CD4-positive, alpha-beta T cell treated with Interleukin-10 for 1 hour (primary cell): Measurements from ENCODE around the gene B9D1.

Experiments used
- DNase-seq: peaks from one replicate; pipeline ENCODE4 v3.0.0-alpha.2; 2020

Gene B9D1

DNA sequence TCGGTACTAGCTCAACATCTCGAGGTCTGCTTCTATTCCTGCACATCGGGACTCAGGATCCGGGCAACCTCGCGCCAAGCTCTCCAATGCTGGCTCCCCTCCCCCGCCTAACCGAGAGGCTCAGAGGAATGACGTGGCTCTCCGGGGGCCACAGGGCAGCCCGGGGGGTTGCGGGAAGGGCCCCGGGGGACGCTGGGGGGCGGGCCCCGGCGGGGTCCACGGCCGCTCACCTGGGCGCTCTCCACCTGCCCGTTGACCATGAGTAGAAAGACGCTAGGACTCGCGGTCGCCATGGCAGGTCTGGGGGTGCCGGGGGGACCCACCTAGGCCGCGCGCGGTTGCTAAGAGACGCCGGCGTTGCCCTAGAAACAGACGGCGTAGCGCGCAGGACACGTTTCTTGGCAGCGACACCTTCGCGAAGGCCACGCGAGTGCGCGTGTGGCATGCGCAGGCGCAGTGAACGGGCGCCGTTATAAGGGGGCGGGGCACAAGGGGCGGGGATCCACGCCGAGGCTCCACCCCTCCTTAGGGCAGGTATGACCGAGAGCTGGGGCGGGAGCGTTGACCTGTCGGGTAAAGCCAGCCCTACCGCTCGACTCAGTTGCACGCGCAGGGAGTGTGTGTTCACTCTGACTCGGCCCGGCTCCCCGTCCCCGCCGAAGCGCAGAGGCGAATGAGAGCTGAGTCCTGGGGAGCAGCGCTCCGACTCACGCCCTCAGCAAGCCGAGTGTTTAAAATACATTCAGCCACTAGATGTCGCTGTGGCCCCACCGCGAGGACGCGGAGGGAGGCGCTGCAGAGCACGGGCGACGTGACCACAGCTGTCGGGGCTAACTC is at the start of gene B9D1:
Gene B9D1 (minus strand): TSS at position 447 of the 837 bp plus-strand sequence. CDS start 154 bp downstream, at position 293.
- peak; percentile 96 for DNase-seq

- no peak for DNase-seq
Observed at GRCh38 chr17:19411631-19412030, 49.1 kb upstream of the B9D1 start.

DNA sequence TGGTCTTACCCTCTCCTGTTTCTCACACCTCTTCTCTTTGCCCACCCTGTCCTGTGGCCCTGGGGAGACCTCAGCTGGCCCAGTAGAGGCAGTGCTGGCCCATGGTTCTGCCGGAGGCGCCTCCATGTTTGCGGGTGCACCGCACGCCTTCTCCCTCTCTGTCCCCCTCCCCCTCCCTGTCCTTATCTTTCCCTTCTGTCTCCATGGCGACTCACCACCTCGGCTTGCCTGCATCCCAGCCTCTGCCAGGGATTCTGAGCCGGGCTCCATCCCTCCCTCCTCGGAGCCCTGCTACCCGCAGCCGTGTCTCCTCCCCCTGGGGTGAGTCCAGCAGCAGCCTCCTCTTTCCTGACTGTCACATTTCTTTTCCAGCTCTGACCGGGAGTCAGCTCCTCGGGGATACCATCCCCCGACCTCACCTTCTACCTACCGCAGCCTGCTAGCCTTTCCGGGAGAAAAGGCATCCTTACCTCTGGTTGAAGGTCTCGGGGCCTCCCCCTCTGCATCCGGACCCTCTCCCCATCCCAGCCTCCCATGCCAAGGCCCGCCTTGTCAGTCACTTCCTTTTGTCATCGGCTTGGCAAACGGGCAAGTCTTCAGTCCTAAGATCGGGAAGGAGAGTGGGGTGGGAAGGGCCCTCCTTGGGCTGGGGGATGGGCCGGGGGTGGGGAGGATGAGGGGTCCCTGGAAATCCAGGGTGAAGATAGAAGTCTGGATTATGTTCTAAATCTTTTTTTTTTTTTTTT is 48.5 kb upstream of the B9D1 start, which contains the start of gene RNF112:
Gene RNF112 (plus strand): TSS at position 358 of the 746 bp plus-strand sequence. CDS start 177 bp downstream, at position 535.
- no peak for DNase-seq

GRCh38 chr17:19410091-19410490 is 47.6 kb upstream of the B9D1 start:
- no peak for DNase-seq

DNA sequence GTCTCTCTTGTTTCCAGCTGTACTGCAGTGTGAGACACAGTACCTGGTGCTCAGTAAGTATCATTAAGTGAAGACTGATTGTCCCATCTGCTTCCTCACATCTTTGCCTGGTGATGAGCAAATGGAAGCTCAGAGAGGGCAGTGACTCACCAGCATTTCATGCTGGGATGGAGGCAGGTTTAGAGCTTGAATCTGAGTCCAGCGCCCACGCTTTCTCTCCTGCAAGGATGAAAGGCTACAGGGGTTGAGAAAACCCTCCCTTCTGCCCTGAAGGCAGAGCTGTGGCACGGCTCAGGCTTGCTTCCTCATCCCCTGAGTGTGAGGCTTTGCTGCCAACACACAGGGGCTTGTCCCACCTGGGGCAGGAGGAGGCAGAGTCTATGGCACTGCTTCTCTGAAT is 47.0 kb upstream of the B9D1 start:
- no peak for DNase-seq

GRCh38 chr17:19409066-19409465 is 46.5 kb upstream of the B9D1 start:
- no peak for DNase-seq

DNA sequence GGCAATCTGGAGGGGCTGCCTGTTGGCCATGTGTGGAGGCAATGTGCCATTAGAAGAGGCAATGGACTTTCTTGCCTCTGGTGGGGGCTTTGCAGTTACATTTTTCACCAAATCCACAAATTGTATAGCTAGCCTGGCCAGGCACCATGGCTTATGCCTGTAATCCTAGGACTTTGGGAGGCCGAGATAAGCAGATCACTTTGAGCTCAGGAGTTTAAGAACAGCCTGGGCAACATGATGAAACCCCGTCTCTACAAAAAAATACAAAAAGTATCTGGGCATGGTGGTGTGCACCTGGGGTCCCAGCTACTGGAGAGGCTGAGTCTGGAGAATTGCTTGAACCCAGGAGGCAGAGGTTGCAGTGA is 45.8 kb upstream of the B9D1 start:
- DNase-seq = no peak

- no peak for DNase-seq
Observed at GRCh38 chr17:19407601-19408345, 45.2 kb upstream of the B9D1 start.

DNA sequence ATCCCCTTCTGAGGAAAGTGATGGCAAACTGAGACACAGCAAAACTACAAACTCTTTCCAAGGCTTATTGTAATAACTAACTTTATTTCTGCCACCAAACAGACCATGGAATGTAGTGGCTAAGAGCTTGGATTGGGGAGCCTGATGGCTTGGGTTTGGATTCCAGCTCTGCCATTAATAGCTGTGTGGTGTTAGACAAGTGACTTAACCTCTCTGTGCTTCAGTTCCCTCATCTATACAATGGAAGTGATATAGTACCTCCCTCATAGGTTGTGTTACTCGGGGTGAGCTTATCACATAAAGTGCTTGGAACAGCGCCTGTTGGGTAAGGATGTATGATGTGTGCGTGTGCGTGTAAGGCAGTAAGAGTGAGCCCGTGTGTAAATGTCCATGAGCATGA is 42.6 kb upstream of the B9D1 start:
- DNase-seq = no peak

DNA sequence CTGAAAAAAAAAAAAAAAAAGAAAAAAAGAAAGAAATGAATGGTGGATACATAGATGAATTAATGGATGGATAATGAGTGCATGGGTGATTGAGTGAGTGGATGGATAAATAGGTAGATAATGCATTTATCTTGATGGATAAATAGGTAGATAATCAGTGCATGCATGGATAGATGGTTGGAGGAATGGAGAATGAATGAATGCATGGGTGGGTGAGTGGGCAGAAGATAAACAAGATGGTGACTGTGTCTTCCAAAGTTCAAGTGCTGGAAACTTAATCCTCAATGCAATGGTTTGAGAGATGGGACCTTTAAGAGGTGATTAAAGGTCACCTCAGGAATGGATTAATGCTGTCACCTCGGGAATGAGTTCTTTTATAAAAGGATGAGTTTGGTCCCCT is 41.7 kb upstream of the B9D1 start:
- no peak for DNase-seq

DNA sequence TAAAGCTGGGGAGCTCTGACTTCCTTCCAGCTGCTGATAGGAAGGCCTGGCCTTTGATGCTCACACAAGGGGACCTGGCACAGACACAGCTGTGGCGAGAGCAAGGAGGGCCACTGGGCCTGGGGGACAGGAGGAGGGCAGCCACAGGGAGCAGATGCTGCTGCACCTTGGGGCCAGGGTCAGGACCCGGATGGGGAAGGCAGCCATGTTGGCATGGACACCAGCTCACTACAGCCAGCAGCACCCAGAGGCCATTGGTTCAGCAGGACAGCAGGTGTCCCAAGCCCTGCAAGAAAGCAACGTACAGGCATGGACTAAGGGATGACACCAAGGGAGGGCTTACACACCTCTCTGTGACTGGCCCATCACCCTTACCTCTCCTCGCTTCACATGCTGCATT is 40.5 kb upstream of the B9D1 start:
- no peak for DNase-seq

DNA sequence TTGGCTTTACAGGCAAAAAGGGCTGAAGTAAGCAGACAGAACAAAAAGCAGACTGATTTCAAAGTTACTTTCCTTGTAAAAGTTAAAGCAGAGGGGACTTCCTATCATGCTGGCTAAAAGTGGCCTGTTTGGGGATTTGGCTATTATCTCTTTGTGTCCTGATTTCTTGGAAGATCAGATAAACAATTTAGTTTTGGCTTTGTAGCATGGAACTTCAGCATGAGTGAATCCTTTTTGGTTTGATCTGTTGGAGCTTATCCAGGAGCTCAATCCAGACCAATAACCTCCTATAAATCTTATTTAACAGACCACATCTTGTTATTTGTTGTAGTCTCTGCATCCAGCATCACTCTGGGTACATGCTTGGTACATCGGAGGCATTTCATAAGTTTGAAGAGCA is 39.6 kb upstream of the B9D1 start:
- DNase-seq = no peak

DNA sequence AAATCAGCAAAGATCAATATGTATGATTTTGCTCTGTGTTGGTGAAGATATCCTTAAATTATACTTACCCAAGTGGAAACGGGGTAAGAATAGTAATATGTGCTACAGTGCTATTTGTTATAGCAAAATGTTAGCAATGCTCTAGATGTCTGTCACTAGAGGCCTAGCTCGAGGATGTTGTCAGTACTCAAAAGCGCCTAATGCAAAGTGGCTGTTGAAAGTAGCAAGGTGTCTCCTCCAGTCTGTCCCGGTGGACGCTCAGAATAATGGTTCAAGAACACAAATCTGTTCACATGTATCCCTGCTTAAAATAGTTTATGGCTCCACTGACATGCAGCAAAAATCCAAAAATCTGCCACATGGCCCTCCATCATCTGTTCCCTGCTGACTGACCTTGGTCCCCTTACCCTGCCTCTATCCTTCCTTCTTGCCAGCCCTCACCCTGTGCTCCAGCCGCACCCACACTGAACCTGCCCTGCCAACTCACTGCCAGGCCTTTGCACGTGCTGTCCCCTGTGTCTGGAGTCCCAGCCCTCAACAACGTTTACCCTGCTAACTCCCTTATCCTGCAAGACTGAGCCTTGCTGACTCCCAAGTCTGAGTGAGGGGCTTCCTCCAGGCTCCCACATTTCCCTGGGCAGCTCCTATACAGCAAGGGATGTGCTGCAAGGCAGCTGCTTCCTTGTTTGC is 38.9 kb upstream of the B9D1 start:
- DNase-seq = no peak

DNA sequence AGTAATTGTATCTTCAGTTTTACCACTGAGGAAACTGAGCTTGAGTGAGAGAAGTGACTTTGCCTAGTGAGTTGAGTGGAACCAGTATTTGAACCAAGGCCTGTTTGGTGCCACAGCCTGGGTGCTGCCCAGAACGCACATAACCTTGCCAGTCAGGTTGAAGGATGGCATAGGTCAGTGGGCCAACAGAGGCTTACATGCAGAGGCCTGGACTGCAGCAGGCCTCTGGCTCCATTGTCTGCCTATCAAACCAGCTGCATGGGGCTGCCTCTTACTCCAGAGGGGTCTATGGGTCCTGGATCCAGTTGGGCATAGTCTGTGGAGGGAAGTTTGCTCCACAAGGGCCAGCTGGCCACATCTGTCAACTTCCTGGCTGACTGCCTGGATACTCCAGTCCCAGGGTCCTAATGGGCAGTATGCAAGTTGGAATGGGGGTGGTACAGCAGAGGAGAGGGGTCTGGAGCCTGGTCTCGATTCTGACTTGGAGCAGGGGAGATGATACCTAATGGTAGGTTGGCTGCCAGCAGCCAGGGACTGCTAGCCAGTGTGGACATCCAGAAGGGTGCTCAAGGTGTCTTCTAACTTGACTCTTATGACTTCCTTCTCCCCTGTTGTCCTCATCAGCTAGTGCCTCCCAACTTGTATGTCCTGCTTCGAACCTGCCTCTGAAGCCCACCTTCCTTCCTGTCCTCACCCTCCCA is 37.4 kb upstream of the B9D1 start:
- DNase-seq = no peak

DNA sequence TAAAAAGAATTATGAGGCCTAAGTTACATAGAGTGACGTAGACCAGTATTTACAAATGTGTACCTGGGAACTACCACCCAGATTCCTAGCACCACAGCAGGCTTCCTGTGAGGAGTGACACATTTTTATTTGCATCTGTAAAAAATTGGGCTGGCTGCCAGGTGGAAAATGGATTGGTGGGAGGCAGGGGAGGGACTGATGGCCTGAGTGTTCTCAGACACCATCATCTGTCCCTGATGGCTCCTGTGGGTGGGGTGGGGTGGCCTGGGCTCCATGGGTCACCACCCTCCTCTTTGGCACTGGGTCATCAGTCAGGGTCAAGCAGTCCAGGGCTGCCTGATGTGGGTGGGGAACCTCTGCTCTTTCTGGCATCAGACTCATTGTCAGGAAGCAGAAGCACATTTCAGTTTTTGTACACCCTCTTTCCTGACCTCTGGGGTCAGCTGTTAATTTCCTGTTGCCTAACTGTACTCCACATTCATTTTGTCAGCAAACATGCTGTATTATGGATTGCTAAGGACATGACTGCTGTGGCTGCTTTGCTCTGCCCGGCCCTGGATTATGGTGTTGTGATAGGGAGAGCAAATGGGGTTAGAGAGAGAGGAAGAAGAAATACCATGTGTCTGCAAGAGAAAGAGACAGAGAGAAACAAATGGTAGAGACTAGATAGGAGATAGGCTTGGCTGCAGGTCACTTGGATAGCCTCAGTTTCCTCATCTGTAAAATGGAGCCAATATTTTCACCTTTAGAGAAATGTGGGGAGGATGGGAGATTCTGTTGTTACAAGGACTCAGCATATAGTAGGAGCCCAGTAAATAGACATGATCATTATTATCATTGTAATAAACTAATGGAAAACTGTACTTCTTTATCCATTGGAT is 36.0 kb upstream of the B9D1 start:
- DNase-seq = no peak

- DNase-seq = no peak
Observed at GRCh38 chr17:19397556-19398041, 35.1 kb upstream of the B9D1 start.

- DNase-seq = no peak
Observed at GRCh38 chr17:19392303-19392702, 29.8 kb upstream of the B9D1 start.

DNA sequence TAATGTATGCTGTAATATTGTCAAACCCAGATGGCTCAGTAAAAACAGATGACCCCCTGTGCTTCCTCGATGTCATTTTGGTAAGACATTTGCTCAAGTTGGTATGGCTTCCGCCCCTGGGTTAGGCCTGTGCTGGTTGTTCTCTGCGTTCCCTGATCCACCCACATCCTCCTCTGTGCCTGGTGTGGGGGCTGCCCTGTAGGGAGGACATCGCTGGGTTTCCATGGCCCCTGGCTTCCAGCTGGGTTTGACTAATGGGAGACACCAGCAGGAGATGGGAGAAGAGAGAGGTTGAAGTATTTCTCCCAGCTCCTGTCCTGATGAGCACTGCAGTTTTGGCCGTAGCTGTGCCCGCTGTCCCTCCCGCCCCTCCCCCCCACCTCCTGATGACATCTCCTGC is 28.9 kb upstream of the B9D1 start:
- no peak for DNase-seq

DNA sequence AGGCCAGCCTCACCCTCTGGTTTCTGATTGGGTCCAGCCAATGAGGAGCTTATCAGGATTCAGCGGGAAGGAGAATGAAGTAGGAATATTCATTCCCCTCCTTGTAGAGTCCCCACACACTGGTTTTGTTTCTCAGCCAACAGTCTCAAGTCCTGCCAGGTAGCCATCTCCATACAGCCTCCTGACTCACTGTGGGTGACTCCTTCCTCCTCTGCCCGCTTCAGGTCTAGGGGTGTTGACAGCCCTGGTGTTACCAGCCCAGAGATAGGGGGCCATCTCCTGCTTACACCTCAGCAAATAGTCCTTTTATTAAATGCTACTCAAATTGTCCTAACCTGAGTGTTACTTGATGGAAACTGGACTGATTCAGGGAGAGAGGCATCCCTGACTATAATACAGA is 28.4 kb upstream of the B9D1 start:
- DNase-seq = no peak

- no peak for DNase-seq
Observed at GRCh38 chr17:19388791-19389785, 26.6 kb upstream of the B9D1 start.
